Uterus (tissue), 2 donors: Measurements from ENCODE around the gene TCTN2.

Experiments used
- CTCF ChIP-seq, 4 experiments: fragments of 200-600 bp in 2 of 4; fragments of 450-650 bp in 2 of 4; sonication (generic) in 2 of 4; IDR thresholded peaks; one replicate each; pipeline ENCODE4 v1.5.1; 2016 to 2019; ENCODE audit warnings: antibody characterized with exemption in 4 of 4, mild to moderate bottlenecking in 2 of 4, moderate library complexity in 1 of 4
- POLR2A ChIP-seq, 2 donors: fragments of 450-650 bp; IDR thresholded peaks; one replicate each; pipeline ENCODE4 v1.6.1; 2016; ENCODE audit warnings: antibody characterized with exemption in 2 of 2, mild to moderate bottlenecking in 1 of 2, moderate library complexity in 1 of 2

GRCh38 chr12:123750159-123750656 lies 79.3 kb downstream of the TCTN2 start:
- TF ChIP-seq CTCF (IDR thresholded peaks at IDR 0.05) = no peak
- no peak for TF ChIP-seq POLR2A (IDR thresholded peaks at IDR 0.05)
